Measurements from ENCODE around the gene MYT1. TPM values are rescaled to one million over a fixed set of nuclear protein-coding genes. Genes with fewer than 3 reads are reported as not detected.

The MYT1 gene
- total and polyA plus RNA-seq, 2 of the 13 experiments (the other 11 are each of a cell fraction or from before 2014, with no cell fraction given) = 0.58 to 2.5 TPM

DNA sequence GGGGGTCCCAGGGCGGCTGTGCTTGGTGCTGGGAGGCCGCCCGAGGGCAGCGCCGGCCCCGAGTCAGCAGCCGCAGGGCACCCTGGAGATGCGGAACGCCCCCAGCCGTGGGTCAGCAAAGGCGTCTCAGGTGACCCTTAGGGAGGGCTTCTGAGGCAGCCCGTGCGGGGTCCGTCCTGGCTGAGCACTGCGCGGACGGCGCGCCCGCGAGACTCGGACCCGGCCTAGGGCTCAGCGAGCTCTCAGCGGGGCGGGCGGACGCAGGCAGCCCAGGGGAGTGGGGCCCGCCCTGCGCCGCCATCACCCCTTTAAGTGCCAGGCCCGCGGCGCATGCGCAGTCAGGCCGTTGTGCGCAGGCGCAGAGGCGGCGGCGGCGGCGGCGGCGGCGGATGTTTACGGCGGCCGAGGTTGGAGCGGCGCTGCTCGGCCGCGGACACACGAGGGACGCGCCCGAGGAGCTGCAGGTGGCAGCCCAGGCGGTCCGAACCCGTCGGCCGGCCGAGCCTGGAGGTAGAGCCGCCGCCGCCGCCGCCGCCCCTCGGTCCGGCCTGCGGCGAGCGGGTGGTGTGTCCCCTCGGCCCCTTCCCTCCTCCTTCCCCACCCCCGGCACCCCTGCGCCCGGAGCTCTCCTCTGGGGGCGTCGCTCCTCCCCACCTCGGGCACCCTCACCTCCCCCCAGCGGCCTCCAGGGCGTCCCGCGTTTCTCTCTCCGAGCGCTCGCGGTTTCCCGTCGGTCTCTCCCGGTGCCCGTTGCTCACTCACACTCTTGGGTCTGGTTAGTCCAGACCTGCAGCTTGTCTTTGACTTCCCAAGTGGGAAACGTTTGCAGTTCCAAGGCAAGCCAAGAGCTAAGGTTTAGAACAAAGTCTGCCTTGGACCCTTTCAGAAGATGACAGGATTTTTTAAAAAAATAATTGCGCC, 91.4 kb downstream of the MYT1 start, which contains the start of gene PCMTD2 (continued):
- no peak; the same call in 1 of the 2 replicates for TF ChIP-seq ZNF512 (CRISPR knock-in tag; IDR thresholded peaks at IDR 0.05)
- no peak; the same call in 1 of the 2 replicates for TF ChIP-seq HOXA5 (CRISPR knock-in tag; IDR thresholded peaks at IDR 0.05)
- no peak for TF ChIP-seq NPAS2 (CRISPR knock-in tag; IDR thresholded peaks at IDR 0.05; ENCODE audit: borderline replicate concordance)
- TF ChIP-seq, protein P1, sequence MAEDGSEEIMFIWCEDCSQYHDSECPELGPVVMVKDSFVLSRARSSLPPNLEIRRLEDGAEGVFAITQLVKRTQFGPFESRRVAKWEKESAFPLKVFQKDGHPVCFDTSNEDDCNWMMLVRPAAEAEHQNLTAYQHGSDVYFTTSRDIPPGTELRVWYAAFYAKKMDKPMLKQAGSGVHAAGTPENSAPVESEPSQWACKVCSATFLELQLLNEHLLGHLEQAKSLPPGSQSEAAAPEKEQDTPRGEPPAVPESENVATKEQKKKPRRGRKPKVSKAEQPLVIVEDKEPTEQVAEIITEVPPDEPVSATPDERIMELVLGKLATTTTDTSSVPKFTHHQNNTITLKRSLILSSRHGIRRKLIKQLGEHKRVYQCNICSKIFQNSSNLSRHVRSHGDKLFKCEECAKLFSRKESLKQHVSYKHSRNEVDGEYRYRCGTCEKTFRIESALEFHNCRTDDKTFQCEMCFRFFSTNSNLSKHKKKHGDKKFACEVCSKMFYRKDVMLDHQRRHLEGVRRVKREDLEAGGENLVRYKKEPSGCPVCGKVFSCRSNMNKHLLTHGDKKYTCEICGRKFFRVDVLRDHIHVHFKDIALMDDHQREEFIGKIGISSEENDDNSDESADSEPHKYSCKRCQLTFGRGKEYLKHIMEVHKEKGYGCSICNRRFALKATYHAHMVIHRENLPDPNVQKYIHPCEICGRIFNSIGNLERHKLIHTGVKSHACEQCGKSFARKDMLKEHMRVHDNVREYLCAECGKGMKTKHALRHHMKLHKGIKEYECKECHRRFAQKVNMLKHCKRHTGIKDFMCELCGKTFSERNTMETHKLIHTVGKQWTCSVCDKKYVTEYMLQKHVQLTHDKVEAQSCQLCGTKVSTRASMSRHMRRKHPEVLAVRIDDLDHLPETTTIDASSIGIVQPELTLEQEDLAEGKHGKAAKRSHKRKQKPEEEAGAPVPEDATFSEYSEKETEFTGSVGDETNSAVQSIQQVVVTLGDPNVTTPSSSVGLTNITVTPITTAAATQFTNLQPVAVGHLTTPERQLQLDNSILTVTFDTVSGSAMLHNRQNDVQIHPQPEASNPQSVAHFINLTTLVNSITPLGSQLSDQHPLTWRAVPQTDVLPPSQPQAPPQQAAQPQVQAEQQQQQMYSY (CRISPR knock-in tag; IDR thresholded peaks at IDR 0.05) = no peak; the same call in 1 of the 2 replicates
- TF ChIP-seq, protein P2, sequence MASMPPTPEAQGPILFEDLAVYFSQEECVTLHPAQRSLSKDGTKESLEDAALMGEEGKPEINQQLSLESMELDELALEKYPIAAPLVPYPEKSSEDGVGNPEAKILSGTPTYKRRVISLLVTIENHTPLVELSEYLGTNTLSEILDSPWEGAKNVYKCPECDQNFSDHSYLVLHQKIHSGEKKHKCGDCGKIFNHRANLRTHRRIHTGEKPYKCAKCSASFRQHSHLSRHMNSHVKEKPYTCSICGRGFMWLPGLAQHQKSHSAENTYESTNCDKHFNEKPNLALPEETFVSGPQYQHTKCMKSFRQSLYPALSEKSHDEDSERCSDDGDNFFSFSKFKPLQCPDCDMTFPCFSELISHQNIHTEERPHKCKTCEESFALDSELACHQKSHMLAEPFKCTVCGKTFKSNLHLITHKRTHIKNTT (CRISPR knock-in tag; IDR thresholded peaks at IDR 0.05) = 0 out of 2 replicates have a peak, but pooled peaks have one; percentile 51
- TF ChIP-seq ZMYM4 (CRISPR knock-in tag; IDR thresholded peaks at IDR 0.05) = peak; percentile 90
- no peak for TF ChIP-seq TMF1 (CRISPR knock-in tag; IDR thresholded peaks at IDR 0.05; ENCODE audit: low read depth)
- TF ChIP-seq ESRRA (CRISPR knock-in tag; IDR thresholded peaks at IDR 0.05; ENCODE audit: low read depth) = peak; percentile 66
- TF ChIP-seq, protein P3, sequence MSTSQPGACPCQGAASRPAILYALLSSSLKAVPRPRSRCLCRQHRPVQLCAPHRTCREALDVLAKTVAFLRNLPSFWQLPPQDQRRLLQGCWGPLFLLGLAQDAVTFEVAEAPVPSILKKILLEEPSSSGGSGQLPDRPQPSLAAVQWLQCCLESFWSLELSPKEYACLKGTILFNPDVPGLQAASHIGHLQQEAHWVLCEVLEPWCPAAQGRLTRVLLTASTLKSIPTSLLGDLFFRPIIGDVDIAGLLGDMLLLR (CRISPR knock-in tag; IDR thresholded peaks at IDR 0.05) = peak; percentile 98
- peak; percentile 94 for TF ChIP-seq ZNF205 (CRISPR knock-in tag; IDR thresholded peaks at IDR 0.05)
- TF ChIP-seq ZNF430 (CRISPR knock-in tag; IDR thresholded peaks at IDR 0.05) = no peak; the same call in 1 of the 2 replicates
- TF ChIP-seq, protein P4, sequence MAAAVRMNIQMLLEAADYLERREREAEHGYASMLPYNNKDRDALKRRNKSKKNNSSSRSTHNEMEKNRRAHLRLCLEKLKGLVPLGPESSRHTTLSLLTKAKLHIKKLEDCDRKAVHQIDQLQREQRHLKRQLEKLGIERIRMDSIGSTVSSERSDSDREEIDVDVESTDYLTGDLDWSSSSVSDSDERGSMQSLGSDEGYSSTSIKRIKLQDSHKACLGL (CRISPR knock-in tag; IDR thresholded peaks at IDR 0.05) = peak; percentile 89
- no peak for TF ChIP-seq NFIC (IDR thresholded peaks at IDR 0.05; ENCODE audit: low read length)
- peak; percentile 19; the same call in 1 of the 2 replicates for TF ChIP-seq SMAD3 (CRISPR knock-in tag; IDR thresholded peaks at IDR 0.05)
- TF ChIP-seq SMAD1 (CRISPR knock-in tag; IDR thresholded peaks at IDR 0.05; ENCODE audit: borderline replicate concordance, low read depth) = peak; percentile 91; the same call in 1 of the 2 replicates
- no peak for TF ChIP-seq ZBTB42 (CRISPR knock-in tag; IDR thresholded peaks at IDR 0.05)
- no peak for TF ChIP-seq LCORL (IDR thresholded peaks at IDR 0.05)
- TF ChIP-seq LCORL (CRISPR knock-in tag; IDR thresholded peaks at IDR 0.05) = no peak
- TF ChIP-seq CREB1 (IDR thresholded peaks at IDR 0.05) = no peak
- TF ChIP-seq CREB1 (CRISPR knock-in tag; IDR thresholded peaks at IDR 0.05) = no peak
- TF ChIP-seq ZMAT5 (CRISPR knock-in tag; IDR thresholded peaks at IDR 0.05; ENCODE audit: borderline replicate concordance, low read depth) = no peak
- TF ChIP-seq SYNCRIP (IDR thresholded peaks at IDR 0.05; ENCODE audit: insufficient read depth, low read depth, low read length) = no peak

All from HepG2 (cell line).